SW 1271 (cell line): ENCODE measurements around the gene POP5.
A peak's percentile ranks its signal among the peaks of the same experiment; 100 is the strongest.
"Not testable (repeated sequence)": the region's sequence is repeated elsewhere in the genome, so short reads cannot be mapped to it uniquely, and the experiment has no call there.

ENCODE experiments used
- DNase-seq, 2 experiments: peaks; one replicate each; lab custom pipeline; 2025; lab: John Stamatoyannopoulos, UW

The POP5 gene

GRCh38 chr12:120580787-120581723 lies at the start of gene POP5:
Gene POP5, minus strand, starts transcription at chr12:120581402. Its CDS starts 40 bp downstream, at chr12:120581362.
- peak; percentile 94 to 99 for DNase-seq

DNA sequence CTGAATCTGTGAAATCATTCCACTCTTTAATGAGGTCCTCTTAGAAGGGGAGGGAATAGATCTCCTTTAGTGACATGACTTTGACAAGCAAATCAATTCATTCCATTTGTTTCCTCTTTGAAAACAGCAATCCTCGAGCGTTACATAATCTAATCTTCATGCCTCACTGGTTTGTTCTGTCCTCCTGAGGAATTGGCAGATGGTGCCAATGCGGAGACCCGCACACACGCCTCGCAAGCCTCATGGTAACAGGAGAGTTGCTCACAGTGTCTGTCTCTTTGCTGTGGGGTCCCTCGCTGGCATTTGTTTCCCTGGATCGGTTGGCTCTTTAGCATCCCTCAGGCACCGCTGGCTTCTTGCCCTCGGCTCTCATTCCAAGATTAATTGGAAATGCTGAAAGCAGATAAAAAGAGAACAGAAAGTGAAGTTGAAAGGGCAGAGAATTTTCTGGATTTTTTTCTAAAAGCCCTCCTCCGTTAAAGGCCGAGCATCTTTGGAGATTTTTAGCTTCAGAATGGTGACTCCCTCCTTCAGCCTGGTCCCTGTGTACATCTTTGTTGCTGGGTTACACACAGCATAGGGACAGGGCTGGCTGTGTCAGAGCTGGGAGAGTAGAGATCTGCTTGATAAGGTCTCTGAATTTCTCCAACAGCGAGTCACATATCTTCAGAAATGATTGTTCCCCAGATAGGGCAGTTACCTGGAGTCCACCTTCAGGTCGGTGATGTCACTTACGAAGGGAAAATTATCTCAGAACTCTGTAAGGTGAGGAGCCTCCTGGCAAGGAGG lies 49.1 kb upstream of the POP5 start:
- no peak for DNase-seq

DNA sequence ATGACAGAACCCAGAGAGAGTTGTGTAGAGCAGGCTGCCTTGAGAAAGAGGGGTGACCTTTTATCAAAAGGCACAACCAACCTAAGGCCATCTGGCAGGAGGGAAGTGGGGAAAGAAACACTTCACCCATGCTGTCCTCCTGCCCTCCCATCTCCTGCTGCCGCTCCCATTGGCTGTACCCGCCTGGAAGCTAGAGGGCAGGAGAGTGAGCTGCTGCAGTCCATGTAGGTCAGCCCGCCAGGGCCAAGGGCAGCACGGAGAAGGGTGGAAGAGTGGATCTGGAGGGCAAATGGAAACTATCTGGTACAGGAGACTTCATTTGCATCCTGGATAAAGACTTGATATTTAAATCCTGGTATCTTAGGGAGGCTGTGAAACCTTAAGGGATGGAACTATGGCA lies 47.7 kb upstream of the POP5 start:
- no peak for DNase-seq

GRCh38 chr12:120625557-120626419 lies 44.6 kb upstream of the POP5 start:
- no peak for DNase-seq

GRCh38 chr12:120620624-120621023 lies 39.4 kb upstream of the POP5 start:
- no peak for DNase-seq

- DNase-seq: no peak
Measured at GRCh38 chr12:120618954-120619615, 37.9 kb upstream of the POP5 start.

GRCh38 chr12:120617767-120618166 lies 36.6 kb upstream of the POP5 start:
- not testable (repeated sequence) for DNase-seq

GRCh38 chr12:120617193-120617592 lies 36.0 kb upstream of the POP5 start:
- DNase-seq: not testable (repeated sequence)

DNA sequence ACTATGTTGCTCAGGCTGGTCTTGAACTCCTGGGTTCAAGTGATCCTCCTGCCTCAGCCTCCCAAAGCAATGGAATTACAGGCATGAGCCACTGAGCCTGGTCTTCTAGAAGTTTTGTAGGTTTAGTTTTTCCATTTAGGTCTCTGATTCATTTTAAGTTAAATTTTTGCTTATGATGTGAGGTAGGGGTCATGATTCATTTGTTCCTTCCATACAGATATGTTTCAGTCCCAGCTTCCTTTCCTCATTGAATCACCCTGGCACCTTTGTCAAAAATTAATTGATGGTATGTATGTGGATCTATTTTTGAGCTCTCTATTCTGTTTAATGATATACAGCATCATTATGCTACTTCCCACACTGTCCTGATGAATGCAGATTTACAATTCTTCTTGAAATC lies 33.6 kb upstream of the POP5 start:
- DNase-seq: no peak

GRCh38 chr12:120611534-120611933 lies 30.3 kb upstream of the POP5 start:
- DNase-seq: not testable (repeated sequence)

- DNase-seq: no peak
Measured at GRCh38 chr12:120610560-120610959, 29.4 kb upstream of the POP5 start.

DNA sequence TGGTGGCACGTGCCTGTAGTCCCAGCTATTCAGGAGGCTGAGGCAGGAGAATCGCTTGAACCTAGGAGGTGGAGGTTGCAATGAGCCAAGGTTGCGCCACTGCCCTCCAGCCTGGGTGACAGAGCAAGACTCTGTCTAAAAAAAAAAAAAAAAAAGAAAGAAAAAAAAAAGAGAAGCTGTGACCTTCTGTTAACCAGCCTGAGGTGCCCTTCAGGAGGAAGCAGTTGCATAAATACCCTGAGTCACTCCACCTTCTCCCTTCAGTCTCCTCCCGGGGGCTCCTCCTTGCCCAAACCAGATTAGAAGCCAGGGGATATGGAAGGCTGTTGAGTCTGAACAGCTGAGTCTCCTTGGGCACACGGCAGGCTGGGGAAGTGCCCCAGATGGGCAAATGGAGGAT lies 21.2 kb upstream of the POP5 start:
- not testable (repeated sequence) for DNase-seq

DNA sequence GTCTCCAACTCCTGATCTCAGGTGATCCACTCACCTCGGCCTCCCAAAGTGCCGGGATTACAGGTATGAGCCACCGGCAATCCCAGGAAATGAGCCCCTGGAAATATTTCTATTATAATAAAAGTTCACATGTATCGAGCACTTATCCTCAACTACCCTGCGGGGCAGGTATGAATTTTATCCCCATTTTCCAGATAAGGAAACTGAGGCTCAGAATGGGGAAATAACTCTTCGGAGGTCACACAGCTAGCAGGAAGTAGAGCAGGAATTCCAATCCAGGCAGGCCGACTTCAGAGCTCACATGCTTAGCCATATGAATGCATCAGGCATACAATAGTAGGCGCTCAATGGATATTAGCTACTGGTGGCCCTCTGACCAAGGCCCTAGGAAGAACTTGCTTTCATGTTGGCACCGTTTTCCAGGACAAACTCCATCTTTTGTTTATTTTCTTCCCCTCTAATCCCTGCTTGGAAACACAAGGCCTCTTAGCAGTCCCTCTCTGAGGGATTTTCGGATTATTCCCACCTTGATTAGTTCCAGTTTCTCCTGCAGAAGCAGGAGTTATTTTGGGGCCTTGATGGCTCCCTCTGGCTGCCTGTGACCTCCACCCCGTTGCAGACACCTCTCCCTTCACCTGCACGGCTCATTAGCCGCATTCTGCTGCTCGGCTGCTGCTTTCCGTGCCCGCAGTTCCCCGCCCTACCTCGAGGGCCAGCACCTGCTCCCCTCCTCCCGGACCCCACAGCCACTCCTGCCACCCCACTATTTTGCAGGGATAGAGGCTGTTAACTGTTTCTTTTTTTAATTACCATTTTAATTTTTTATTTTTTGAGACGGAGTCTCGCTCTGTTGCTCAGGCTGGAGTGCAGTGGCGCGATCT lies 18.7 kb upstream of the POP5 start:
- DNase-seq: no peak

GRCh38 chr12:120598674-120599463 lies 17.7 kb upstream of the POP5 start:
- DNase-seq: peak in 1 of 2 experiments; percentile 8

DNA sequence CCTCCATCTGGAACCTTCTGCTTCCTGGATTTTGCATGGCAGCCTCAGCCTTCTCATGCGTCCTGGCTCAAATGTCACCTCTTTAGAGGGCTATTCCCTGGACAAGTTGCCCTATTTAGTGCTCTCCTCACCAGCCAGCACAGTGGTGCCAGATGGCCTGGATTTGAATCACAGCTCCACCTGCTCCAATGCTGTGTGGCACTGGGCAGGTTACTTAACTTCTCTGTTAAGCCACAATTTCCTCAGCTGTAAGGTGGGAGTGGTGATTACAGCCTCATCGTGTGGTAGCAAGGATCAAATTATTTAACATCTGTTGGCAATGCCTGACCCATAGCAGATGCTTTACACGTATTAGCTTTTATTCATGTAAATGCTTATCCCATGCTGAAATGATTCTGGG lies 16.7 kb upstream of the POP5 start:
- no peak for DNase-seq

GRCh38 chr12:120596901-120597300 lies 15.7 kb upstream of the POP5 start:
- no peak for DNase-seq

- no peak for DNase-seq
Measured at GRCh38 chr12:120592121-120593049, 11.2 kb upstream of the POP5 start.

DNA sequence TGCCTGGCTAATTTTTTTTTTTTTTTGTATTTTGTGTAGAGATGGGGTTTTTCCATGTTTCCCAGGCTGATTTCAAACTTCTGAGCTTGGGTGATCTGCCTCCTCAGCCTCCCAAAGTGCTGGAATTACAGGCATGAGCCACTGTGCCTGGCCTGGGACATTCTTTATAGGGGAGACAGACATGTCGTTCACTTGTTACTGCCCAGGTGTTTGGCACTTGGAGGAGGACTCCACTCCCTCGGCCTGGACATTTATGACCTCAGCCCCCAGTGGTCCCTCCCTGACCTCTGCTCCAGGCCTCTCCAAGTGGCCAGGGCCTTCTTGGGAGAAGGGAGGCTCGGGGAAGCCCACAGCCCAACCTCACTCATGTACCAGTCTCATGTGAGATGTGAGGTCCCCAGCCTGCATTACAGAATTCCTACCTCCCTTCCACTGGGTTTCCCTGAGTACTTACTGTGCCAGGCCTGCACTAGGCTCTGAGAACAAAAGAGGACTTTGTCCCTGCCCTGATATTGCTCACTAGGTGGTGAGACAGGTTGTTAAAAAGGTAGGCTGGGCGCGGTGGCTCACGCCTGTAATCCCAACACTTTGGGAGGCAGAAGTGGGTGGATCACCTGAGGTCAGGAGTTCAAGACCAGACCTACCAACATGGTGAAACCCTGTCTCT lies 9.7 kb upstream of the POP5 start:
- DNase-seq: no peak
